Trophoblast cell (in vitro differentiated cells and primary cell): ENCODE data around the gene TXNDC12.

Experiments
- DNase-seq, 2 donors: peaks; one replicate each; pipeline ENCODE4 v3.0.0-alpha.2; 2016
- H2AFZ ChIP-seq: 2 replicates; pipeline ENCODE4 v1.6.1; 2013; ENCODE audit warnings: low read length, moderate library complexity, mild to moderate bottlenecking; ENCODE audit not compliant: insufficient read depth, poor library complexity
- H2AK5ac ChIP-seq: 2 replicates; pipeline ENCODE4 v1.6.1; 2013; ENCODE audit warnings: mild to moderate bottlenecking, low read length
- H2BK120ac ChIP-seq: 2 replicates; pipeline ENCODE4 v1.6.1; 2013; ENCODE audit warnings: low read length, mild to moderate bottlenecking, moderate library complexity; ENCODE audit not compliant: insufficient read depth, poor library complexity
- H2BK12ac ChIP-seq: 2 replicates; pipeline ENCODE4 v1.6.1; 2013; ENCODE audit warnings: mild to moderate bottlenecking, low read length, moderate library complexity
- H2BK5ac ChIP-seq: 2 replicates; pipeline ENCODE4 v1.6.1; 2013; ENCODE audit warnings: low read length, low read depth, moderate library complexity, mild to moderate bottlenecking; ENCODE audit not compliant: poor library complexity
- H3K14ac ChIP-seq: 2 replicates; pipeline ENCODE4 v1.6.1; 2013; ENCODE audit warnings: mild to moderate bottlenecking, low read length
- H3K18ac ChIP-seq: 2 replicates; pipeline ENCODE4 v1.6.1; 2013; ENCODE audit warnings: mild to moderate bottlenecking, low read length
- H3K23ac ChIP-seq: 2 replicates; pipeline ENCODE4 v1.6.1; 2013; ENCODE audit warnings: low read length
- H3K27ac ChIP-seq: 2 replicates; pipeline ENCODE4 v1.5.1; 2013; ENCODE audit warnings: low read depth, mild to moderate bottlenecking, inconsistent platforms, low read length, moderate library complexity
- H3K27me3 ChIP-seq: 2 replicates; pipeline ENCODE4 v1.6.1; 2013; ENCODE audit warnings: inconsistent platforms, mild to moderate bottlenecking, low read length, moderate library complexity; ENCODE audit not compliant: insufficient read depth
- H3K36me3 ChIP-seq, 2 experiments: 1 replicate in 1 of 2; 2 replicates in 1 of 2; pipeline ENCODE4 v1.6.1; 2013; ENCODE audit warnings: low read length in 2 of 2, mild to moderate bottlenecking in 2 of 2, moderate library complexity in 1 of 2; ENCODE audit not compliant: insufficient read depth in 2 of 2, control insufficient read depth in 1 of 2
- H3K4ac ChIP-seq: 2 replicates; pipeline ENCODE4 v1.6.1; 2013; ENCODE audit warnings: low read depth, mild to moderate bottlenecking, low read length, moderate library complexity
- H3K4me1 ChIP-seq, 2 experiments: 1 replicate in 1 of 2; 2 replicates in 1 of 2; pipeline ENCODE4 v1.6.1; 2013; ENCODE audit warnings: low read length in 2 of 2, mild to moderate bottlenecking in 2 of 2, moderate library complexity in 1 of 2; ENCODE audit not compliant: insufficient read depth in 2 of 2, control insufficient read depth in 1 of 2
- H3K4me2 ChIP-seq: 2 replicates; pipeline ENCODE4 v1.6.1; 2013; ENCODE audit warnings: inconsistent platforms, mild to moderate bottlenecking, low read length, moderate library complexity
- H3K4me3 ChIP-seq: 2 replicates; pipeline ENCODE4 v1.5.1; 2013; ENCODE audit warnings: mild to moderate bottlenecking, low read depth, low read length, inconsistent platforms
- H3K79me1 ChIP-seq: one replicate; pipeline ENCODE4 v1.6.1; 2013; ENCODE audit warnings: low read length
- H3K79me2 ChIP-seq: 2 replicates; pipeline ENCODE4 v1.6.1; 2013; ENCODE audit warnings: low read length, mild to moderate bottlenecking; ENCODE audit not compliant: control insufficient read depth, insufficient read depth, poor library complexity
- H3K9ac ChIP-seq: 2 replicates; pipeline ENCODE4 v1.6.1; 2013; ENCODE audit warnings: mild to moderate bottlenecking, low read length
- H3K9me3 ChIP-seq: 2 replicates; pipeline ENCODE4 v1.6.1; 2013; ENCODE audit warnings: low read depth, mild to moderate bottlenecking, control low read depth, inconsistent platforms, low read length; ENCODE audit not compliant: insufficient read depth
- H4K12ac ChIP-seq: 2 replicates; pipeline ENCODE4 v1.6.1; 2013; ENCODE audit warnings: low read depth, mild to moderate bottlenecking, low read length, moderate library complexity
- H4K8ac ChIP-seq: 2 replicates; pipeline ENCODE4 v1.6.1; 2013; ENCODE audit warnings: low read depth, mild to moderate bottlenecking, low read length, moderate library complexity
- H4K91ac ChIP-seq: one replicate; pipeline ENCODE4 v1.6.1; 2013; ENCODE audit warnings: low read depth, mild to moderate bottlenecking, low read length, moderate library complexity
- WGBS: extraction: QIAGEN DNeasy Blood & Tissue Kit; methylation state at CpG from one replicate; pipeline ENCODE4 v1.1.7; 2013; ENCODE audit warnings: missing lambda C conversion rate; ENCODE audit not compliant: insufficient read length, insufficient coverage; ENCODE audit errors: extremely low coverage; 5-methylcytosine and 5-hydroxymethylcytosine counted together

Gene TXNDC12

GRCh38 chr1:52072291-52072690 lies 17.3 kb upstream of the TXNDC12 start:
- H2AK5ac ChIP-seq = no peak overlapping the region
- no peak overlapping the region for H4K8ac ChIP-seq
- H3K4me1 ChIP-seq = no peaks in the 10 kb centered on the region

GRCh38 chr1:52070704-52071103 lies 15.7 kb upstream of the TXNDC12 start:
- H3K79me1 ChIP-seq = no peaks in the 10 kb centered on the region
- H3K4me3 ChIP-seq = no peak overlapping the region
- no CpG with 5 or more reads among the region's 4 CpGs for WGBS
- no peak overlapping the region for H4K91ac ChIP-seq
- no peak overlapping the region for H2BK120ac ChIP-seq
- H3K4me2 ChIP-seq = no peak overlapping the region
- no peak overlapping the region for H3K9ac ChIP-seq
- no peak overlapping the region for H3K18ac ChIP-seq
- no peaks in the 10 kb centered on the region for H3K9me3 ChIP-seq
- no peak overlapping the region for H4K12ac ChIP-seq
- H3K27ac ChIP-seq = no peak overlapping the region
- no peak overlapping the region for H3K14ac ChIP-seq
- H2BK5ac ChIP-seq = no peak overlapping the region
- H3K23ac ChIP-seq = no peak overlapping the region
- no peak overlapping the region for H2AK5ac ChIP-seq
- no peaks in the 10 kb centered on the region for H3K4me1 ChIP-seq
- H2AFZ ChIP-seq = no peak overlapping the region
- H3K27me3 ChIP-seq = no peaks in the 10 kb centered on the region
- no peaks in the 10 kb centered on the region for H3K79me2 ChIP-seq
- H3K4ac ChIP-seq = no peak overlapping the region
- H2BK12ac ChIP-seq = no peak overlapping the region
- peaks cover 14 to 19% of the 10 kb centered on the region in 2 experiments for H3K36me3 ChIP-seq
- DNase-seq = no peak
- no peak overlapping the region for H4K8ac ChIP-seq

More at GRCh38 chr1:52072291-52072690, 17.3 kb upstream of the TXNDC12 start:
- Histone ChIP-seq H3K23ac (no peak overlapping the region), H3K79me2 (no peaks in the 10 kb centered on the region), H2BK120ac (no peak overlapping the region), H2AFZ (no peak overlapping the region), H3K9ac (no peak overlapping the region), H3K18ac (no peak overlapping the region), H3K4ac (no peak overlapping the region), H3K14ac (no peak overlapping the region), H3K4me3 (no peak overlapping the region), H4K91ac (no peak overlapping the region), H3K36me3 (peaks cover 6 to 11% of the 10 kb centered on the region in 2 experiments), H3K4me2 (no peak overlapping the region), H2BK12ac (no peak overlapping the region), H4K12ac (no peak overlapping the region), H3K79me1 (no peaks in the 10 kb centered on the region), H2BK5ac (no peak overlapping the region), H3K27ac (no peak overlapping the region), H3K27me3 (no peaks in the 10 kb centered on the region), H3K9me3 (no peaks in the 10 kb centered on the region)
- no peak for DNase-seq
- WGBS = no CpG with 5 or more reads among the region's 6 CpGs

GRCh38 chr1:52063192-52063591 lies 8.2 kb upstream of the TXNDC12 start:
- Histone ChIP-seq H3K27me3 (no peaks in the 10 kb centered on the region), H2BK12ac (no peak overlapping the region), H3K4ac (no peak overlapping the region), H4K12ac (no peak overlapping the region), H3K23ac (no peak overlapping the region), H2BK5ac (no peak overlapping the region), H3K79me1 (no peaks in the 10 kb centered on the region), H4K91ac (no peak overlapping the region), H3K79me2 (no peaks in the 10 kb centered on the region), H3K4me3 (no peak overlapping the region), H3K14ac (no peak overlapping the region), H3K27ac (no peak overlapping the region), H2BK120ac (no peak overlapping the region), H3K9ac (no peak overlapping the region), H3K4me1 (no peaks in the 10 kb centered on the region), H3K9me3 (no peaks in the 10 kb centered on the region), H4K8ac (no peak overlapping the region), H2AFZ (no peak overlapping the region), H3K18ac (no peak overlapping the region), H3K4me2 (no peak overlapping the region), H3K36me3 (peaks cover 23 to 33% of the 10 kb centered on the region in 2 experiments), H2AK5ac (no peak overlapping the region)
- WGBS = no CpG with 5 or more reads among the region's 2 CpGs
- DNase-seq = no peak

- DNase-seq = no peak
- no peak overlapping the region for H3K18ac ChIP-seq
- no peak overlapping the region for H3K4me2 ChIP-seq
- no peak overlapping the region for H2BK12ac ChIP-seq
- H4K12ac ChIP-seq = no peak overlapping the region
- H4K8ac ChIP-seq = no peak overlapping the region
- no peak overlapping the region for H2BK5ac ChIP-seq
- H3K79me2 ChIP-seq = peaks cover 5% of the 10 kb centered on the region
- H3K9me3 ChIP-seq = no peaks in the 10 kb centered on the region
- H2BK120ac ChIP-seq = no peak overlapping the region
- no peaks in the 10 kb centered on the region for H3K4me1 ChIP-seq
- H3K27ac ChIP-seq = no peak overlapping the region
- H3K36me3 ChIP-seq = peaks cover 16 to 22% of the 10 kb centered on the region in 2 experiments
- H3K27me3 ChIP-seq = no peaks in the 10 kb centered on the region
- no peak overlapping the region for H2AK5ac ChIP-seq
- H3K23ac ChIP-seq = no peak overlapping the region
- H3K9ac ChIP-seq = no peak overlapping the region
- peaks cover 5% of the 10 kb centered on the region for H3K79me1 ChIP-seq
- H4K91ac ChIP-seq = no peak overlapping the region
- H3K14ac ChIP-seq = no peak overlapping the region
- H3K4ac ChIP-seq = no peak overlapping the region
- WGBS = no CpG with 5 or more reads among the region's 4 CpGs
- no peak overlapping the region for H3K4me3 ChIP-seq
- no peak overlapping the region for H2AFZ ChIP-seq
These were observed 5.8 kb upstream of the TXNDC12 start for GRCh38 chr1:52060822-52061221.
